Glutamatergic neuron (in vitro differentiated cells): ENCODE measurements around the gene VIM. TPM values are rescaled to one million over a fixed set of nuclear protein-coding genes. Genes with fewer than 3 reads are reported as not detected.

ENCODE experiments used
- DNase-seq: peaks from one replicate; pipeline ENCODE4 v3.0.0; 2022
- H3K27ac Mint-ChIP-seq: one replicate; pipeline ENCODE4 v1.8.0; 2020; ENCODE audit warnings: mild to moderate bottlenecking, mixed read lengths, inconsistent platforms; ENCODE audit not compliant: unreplicated experiment
- H3K27me3 Mint-ChIP-seq: one replicate; pipeline ENCODE4 v1.8.0; 2020; ENCODE audit warnings: mild to moderate bottlenecking, moderate library complexity, mixed read lengths, inconsistent platforms; ENCODE audit not compliant: unreplicated experiment
- H3K36me3 Mint-ChIP-seq: one replicate; pipeline ENCODE4 v1.8.0; 2020; ENCODE audit warnings: mild to moderate bottlenecking, mixed read lengths, inconsistent platforms; ENCODE audit not compliant: unreplicated experiment
- H3K4me1 Mint-ChIP-seq: one replicate; pipeline ENCODE4 v1.8.0; 2020; ENCODE audit warnings: mild to moderate bottlenecking, low read depth, mixed read lengths, inconsistent platforms; ENCODE audit not compliant: unreplicated experiment
- H3K4me3 Mint-ChIP-seq: one replicate; pipeline ENCODE4 v1.8.0; 2020; ENCODE audit warnings: mild to moderate bottlenecking, mixed read lengths, inconsistent platforms; ENCODE audit not compliant: unreplicated experiment
- H3K9me3 Mint-ChIP-seq: one replicate; pipeline ENCODE4 v1.8.0; 2020; ENCODE audit warnings: mild to moderate bottlenecking, moderate library complexity, mixed read lengths, inconsistent platforms; ENCODE audit not compliant: unreplicated experiment
- CTCF ChIP-seq: fragments of 200-600 bp; sonication (generic); IDR thresholded peaks from one replicate; pipeline ENCODE4 v1.5.0; 2021; ENCODE audit not compliant: partially characterized antibody, unreplicated experiment
- total RNA-seq: library from RNA; stranded (reverse); fragmentation: NEBNext Ultra II Directional; extraction: Animal tissue kit (Norgen Biotek cat#: 25700); gene quantifications from one replicate; pipeline ENCODE4 v1.2.1, GENCODE V29; 2021; ENCODE audit not compliant: unreplicated experiment

VIM gene
- total RNA-seq, 1 donor from 2014 or later: 106 TPM

- no peaks in the 10 kb centered on the region for H3K4me1 Mint-ChIP-seq
- H3K27ac Mint-ChIP-seq: no peak overlapping the region
- no peaks in the 10 kb centered on the region for H3K27me3 Mint-ChIP-seq
- H3K9me3 Mint-ChIP-seq: peaks cover 1% of the 10 kb centered on the region
- DNase-seq: no peak
- TF ChIP-seq CTCF: no peak
- no peak overlapping the region for H3K4me3 Mint-ChIP-seq
- H3K36me3 Mint-ChIP-seq: no peaks in the 10 kb centered on the region
These were observed 14.2 kb upstream of the VIM start for GRCh38 chr10:17213646-17214349.

GRCh38 chr10:17214526-17214925 lies 13.5 kb upstream of the VIM start:
- H3K4me1 Mint-ChIP-seq: no peaks in the 10 kb centered on the region
- no peak for TF ChIP-seq CTCF
- H3K27me3 Mint-ChIP-seq: no peaks in the 10 kb centered on the region
- H3K4me3 Mint-ChIP-seq: no peak overlapping the region
- peaks cover 1% of the 10 kb centered on the region for H3K9me3 Mint-ChIP-seq
- no peak for DNase-seq
- no peak overlapping the region for H3K27ac Mint-ChIP-seq
- no peaks in the 10 kb centered on the region for H3K36me3 Mint-ChIP-seq

- Mint-ChIP-seq H3K9me3 (peaks cover 1% of the 10 kb centered on the region), H3K4me1 (no peaks in the 10 kb centered on the region), H3K4me3 (no peak overlapping the region), H3K36me3 (no peaks in the 10 kb centered on the region), H3K27me3 (no peaks in the 10 kb centered on the region), H3K27ac (no peak overlapping the region)
- DNase-seq: no peak
- TF ChIP-seq CTCF: no peak
These were observed 12.9 kb upstream of the VIM start for GRCh38 chr10:17214971-17215781.

GRCh38 chr10:17215782-17216122 lies 12.3 kb upstream of the VIM start:
- Mint-ChIP-seq H3K27me3 (no peaks in the 10 kb centered on the region), H3K9me3 (no peaks in the 10 kb centered on the region), H3K36me3 (no peaks in the 10 kb centered on the region), H3K4me3 (no peak overlapping the region), H3K27ac (no peak overlapping the region), H3K4me1 (no peaks in the 10 kb centered on the region)
- TF ChIP-seq CTCF: no peak
- no peak for DNase-seq
